Amniotic stem cell (primary cell): Measurements from ENCODE around the gene SNTG2.
"Not testable (repeated sequence)": the region's sequence is repeated elsewhere in the genome, so short reads cannot be mapped to it uniquely, and the experiment has no call there.

Source experiments
- DNase-seq: peaks from one replicate; lab custom pipeline; 2025; lab: John Stamatoyannopoulos, UW

SNTG2 gene

GRCh38 chr2:1377473-1377872 is 426.8 kb downstream of the SNTG2 start:
- no peak for DNase-seq

- DNase-seq = no peak
These were observed 428.0 kb downstream of the SNTG2 start for GRCh38 chr2:1378456-1379150.

DNA sequence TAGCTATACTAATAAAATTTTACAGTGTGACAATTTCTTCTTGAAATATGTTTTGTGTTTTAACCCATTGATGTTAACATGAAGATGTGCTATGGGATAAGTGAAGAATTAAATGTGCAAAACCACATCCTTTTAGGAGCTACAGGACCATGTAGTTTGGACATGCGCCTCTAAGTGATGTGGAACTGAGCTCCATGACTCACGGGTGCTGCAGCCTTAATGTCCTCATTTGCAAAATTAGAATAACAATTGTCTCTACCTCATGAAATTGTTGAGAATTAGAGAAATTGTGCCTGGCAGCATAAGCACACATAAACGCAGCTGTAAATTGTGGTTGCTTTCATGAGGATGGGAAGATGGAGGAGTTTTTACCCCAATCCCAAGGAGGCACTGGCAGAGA is 431.0 kb downstream of the SNTG2 start:
- no peak for DNase-seq

DNA sequence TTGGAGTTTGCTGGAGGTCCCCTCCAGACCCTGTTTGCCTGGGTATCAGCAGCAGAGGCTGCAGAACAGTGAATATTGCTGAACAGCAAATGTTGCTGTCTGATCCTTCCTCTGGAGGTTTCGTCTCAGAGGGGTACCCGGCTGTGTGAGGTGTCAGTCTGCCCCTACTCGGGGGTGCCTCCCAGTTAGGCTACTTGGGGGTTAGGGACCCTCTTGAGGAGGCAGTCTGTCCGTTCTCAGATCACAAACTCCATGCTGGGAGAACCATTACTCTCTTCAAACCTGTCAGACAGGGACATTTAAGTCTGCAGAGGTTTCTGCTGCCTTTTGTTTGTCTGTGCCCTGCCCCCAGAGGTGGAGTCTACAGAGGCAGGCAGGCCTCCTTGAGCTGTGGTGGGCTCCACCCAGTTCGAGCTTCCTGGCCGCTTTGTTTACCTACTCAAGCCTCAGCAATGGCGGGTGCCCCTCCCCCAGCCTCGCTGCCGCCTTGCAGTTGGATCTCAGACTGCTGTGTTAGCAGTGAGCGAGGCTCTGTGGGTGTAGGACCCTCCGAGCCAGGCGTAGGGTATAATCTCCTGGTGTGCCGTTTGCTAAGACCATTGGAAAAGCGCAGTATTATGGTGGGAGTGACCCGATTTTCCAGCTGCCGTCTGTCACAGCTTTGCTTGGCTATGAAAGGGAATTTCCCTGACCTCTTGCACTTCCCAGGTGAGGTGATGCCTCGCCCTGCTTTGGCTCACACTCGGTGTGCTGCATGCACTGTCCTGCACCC is 437.5 kb downstream of the SNTG2 start:
- not testable (repeated sequence) for DNase-seq

- DNase-seq = not testable (repeated sequence)
These were observed 439.5 kb downstream of the SNTG2 start for GRCh38 chr2:1390118-1390517.

GRCh38 chr2:1393321-1393720 is 442.7 kb downstream of the SNTG2 start:
- no peak for DNase-seq

- no peak for DNase-seq
These were observed 444.2 kb downstream of the SNTG2 start for GRCh38 chr2:1394709-1395408.

DNA sequence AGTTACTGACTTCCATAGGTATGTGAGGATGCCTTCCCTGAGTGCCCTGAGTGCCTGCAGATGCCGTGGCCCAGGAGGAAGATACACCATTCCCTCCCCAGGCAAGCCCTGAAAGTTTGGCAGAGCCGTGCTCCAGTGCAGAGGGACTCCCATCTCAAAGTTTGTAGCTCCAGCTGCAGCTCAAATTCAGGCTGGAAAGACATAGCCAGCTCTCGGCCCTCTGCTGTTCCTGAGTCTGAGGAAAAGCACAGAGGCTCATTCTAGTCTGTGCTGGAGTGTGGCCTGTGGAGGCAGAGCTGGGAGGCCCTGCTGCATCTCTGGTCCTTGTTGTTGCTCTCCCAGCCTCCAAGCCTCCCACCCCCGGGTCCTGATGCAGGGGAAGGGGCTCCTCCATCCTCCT is 446.7 kb downstream of the SNTG2 start:
- DNase-seq = no peak

DNA sequence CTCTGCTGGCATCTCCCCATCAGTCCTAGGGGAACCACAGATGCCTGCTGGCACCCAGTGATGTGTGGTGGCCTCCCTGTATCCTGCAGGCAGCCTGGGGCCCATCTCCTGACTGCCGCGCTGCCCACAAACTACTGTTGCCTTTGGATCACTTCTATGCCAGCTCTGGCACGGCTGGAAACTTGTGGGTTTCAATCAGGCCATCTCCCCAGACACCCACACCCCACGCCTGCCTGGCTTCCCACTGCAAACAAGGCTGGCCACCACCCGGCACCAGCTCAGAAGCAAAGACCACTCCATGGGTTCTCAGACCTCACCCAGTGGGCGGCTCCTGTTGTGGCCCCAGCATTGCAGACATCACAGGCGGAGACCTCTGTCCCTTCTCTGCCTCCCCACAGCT is 447.5 kb downstream of the SNTG2 start:
- DNase-seq = no peak

DNA sequence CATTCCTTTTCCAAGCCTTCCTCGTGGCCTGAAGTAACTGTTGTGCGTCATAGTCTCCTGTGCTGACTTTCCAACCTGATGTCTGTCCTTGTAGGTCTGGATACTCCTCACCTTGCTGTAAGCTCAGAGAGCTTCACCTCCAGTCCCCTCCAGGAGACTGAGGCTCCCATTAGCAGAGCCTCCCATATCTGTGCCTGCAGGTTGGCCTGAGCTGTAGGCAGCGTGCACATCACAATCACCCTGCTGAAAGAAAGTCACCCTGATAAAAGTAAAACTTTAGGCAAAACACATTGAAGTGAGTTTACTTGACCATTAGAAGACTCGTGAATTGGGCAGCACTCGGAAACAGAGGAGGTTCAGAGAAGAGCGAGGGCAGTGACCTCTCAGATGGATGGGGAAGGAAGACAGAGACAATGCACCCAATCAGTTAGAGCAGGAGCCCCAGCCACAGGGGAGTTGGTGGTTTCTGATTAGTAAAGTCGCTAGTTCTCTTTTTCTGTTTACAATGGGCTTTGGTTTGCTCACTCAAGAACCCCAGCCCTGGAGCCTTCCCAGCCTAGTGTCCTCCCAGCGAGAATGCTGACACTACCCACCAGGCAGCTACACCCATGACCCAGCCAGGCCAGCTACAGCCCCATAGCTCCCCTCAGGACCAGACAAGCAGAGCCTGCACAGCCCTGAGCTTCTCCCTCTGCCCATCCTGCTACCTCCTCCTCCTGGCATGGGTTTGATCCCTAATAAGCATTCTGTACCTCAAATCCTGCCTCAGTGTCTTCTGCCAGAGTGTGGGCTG is 450.5 kb downstream of the SNTG2 start:
- no peak for DNase-seq

DNA sequence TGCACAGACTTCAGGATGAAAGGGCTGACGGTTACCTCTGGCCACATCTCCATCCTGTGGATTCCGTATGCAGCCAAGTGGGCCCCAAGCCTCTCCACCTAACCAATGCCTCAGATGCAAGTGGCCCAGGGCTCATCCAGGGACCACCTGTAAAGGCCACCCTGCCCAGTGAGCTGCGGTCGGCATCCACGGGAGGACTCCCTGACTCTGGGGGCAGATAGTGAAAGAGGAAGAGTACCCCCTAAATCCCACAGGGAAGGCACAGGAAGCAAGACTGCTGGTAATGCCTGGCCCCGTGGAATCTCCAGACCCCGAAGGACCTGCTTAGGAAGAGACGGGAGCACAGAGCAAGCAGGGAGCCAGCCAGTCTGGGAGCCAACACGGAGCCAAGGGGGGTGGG is 451.4 kb downstream of the SNTG2 start:
- DNase-seq = no peak

DNA sequence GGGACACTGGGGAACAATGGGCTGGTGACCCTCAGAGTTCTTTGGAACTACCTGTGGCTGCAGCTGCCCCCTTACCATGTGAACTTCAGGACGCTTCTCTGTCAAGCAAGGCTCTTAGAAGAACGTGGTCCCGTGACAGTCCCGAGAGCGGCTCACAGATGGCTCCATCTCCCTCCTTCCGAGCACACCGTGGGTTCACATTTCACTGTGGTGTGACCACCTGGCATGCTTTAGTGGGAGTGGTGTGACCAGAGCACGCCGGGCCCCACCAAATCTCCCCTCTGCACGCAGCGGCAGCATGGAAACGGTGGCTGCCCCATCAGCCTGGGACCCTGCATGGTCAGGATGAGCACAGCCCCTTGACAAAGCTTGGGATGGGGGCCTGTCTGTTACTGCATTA is 452.9 kb downstream of the SNTG2 start:
- DNase-seq = no peak

DNA sequence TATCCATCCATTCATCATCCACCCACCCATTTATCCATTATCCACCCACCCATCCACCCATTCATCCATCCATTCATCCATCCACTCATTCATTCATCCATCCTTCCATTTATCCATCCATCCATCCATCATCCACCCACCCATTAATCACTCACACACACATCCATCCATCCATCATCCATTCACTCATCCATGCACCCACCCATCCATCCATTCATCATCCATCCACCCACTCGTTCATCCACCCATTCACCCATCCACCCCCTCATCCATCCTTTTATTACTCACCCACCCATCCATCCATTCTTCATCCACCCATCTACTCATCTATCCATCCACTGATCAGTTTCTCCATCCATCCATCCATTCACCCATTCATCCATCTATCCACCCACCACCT is 454.5 kb downstream of the SNTG2 start:
- DNase-seq = no peak

- DNase-seq = no peak
These were observed 455.3 kb downstream of the SNTG2 start for GRCh38 chr2:1405967-1406366.

DNA sequence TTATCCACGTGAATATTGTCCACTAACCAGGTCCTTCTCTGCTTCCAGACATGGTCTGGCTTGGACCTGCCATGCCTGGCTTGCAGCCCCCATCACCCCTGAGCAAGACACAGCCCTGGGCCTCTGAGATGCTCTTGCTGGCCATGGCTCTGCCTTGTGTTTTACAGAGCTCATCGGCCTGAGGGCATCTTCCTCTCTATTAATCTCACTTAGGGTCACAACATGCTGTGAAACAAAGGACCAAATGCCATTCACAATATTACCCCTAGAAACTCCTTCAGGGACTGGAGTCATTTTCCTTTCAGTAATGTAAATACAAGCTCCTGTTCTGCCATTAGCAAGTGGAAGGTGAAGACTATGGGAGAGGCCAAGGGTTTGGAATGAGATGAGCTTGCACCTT is 455.8 kb downstream of the SNTG2 start:
- DNase-seq = no peak

DNA sequence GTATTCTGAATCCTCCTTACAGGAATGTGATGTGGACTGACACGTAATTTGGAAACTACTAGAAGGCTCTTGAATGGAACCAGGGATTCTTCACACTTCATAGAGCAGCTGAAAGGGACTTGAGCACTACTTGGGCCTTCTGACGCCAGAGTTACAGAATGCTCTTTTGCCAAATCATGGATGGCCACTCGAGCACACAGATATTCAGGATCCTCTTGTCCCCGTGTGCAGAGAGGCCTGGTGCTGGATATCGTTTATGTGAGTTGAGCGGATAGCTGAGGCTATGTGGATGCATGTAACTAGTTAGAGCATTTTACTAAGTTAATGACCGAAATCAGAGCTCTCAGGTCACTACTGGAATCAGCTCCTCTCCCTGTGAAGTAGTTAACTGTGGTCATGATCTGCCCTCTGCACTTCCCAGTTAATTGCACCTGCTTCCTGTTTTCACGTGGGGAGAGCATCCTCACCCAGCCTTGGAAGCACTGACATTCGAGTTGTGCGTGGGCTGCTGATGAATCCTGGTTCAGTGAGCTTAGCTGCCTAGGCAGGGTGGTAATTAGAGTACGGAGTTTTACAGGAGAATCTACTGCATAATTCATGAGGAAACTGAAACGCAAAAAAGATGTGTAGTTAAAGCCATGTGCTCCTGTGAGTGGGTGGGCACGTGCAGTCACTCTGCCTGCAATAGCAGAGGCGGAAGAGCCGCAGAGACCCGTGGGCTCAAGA is 457.5 kb downstream of the SNTG2 start:
- DNase-seq = no peak

DNA sequence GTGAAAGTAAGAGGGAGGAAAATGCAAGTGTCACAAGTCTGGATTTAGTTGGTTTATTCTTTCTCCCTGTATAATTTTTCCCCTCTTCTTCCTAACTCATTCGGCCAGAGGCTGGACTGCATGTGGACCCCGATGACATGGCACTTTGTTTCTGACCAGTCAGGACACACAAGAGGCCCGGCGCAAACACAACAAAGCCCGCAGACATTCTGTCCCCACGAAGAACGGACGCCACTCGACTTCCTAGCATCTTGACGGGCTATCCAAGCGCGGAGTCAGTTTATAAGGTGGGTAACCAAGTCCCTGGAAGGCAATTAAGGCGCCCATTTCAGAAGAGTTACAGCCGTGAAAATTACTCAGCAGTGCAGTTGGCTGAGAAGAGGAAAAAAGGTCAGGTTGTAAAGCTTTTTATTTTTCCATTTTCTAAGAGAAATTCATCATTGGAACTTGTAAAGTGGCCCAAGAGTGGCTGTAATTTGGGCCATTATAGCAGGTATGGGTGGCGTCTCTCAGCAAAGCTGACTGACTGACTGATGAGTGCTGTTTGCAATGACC is 462.6 kb downstream of the SNTG2 start, which contains the start of gene TPO:
TPO (plus strand) TSS at position 308 of the 555 bp plus-strand sequence. CDS start 946 bp downstream, outside the sequence.
- no peak for DNase-seq

GRCh38 chr2:1414121-1414520 is 463.5 kb downstream of the SNTG2 start:
- DNase-seq = no peak

DNA sequence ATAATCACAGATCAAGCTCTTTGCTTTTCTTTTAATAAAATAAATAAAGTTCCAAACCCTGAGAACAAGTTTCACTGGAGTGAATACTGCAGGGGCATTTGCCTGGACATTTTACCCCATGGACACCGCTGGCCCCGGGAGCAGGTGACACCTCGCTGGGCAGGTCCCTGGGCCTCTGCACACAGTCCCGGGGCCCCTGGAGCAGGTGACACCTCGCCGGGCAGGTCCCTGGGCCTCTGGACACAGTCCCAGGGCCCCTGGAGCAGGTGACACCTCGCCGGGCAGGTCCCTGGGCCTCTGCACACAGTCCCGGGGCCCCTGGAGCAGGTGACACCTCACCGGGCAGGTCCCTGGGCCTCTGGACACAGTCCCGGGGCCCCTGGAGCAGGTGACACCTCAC is 464.3 kb downstream of the SNTG2 start:
- DNase-seq = not testable (repeated sequence)

DNA sequence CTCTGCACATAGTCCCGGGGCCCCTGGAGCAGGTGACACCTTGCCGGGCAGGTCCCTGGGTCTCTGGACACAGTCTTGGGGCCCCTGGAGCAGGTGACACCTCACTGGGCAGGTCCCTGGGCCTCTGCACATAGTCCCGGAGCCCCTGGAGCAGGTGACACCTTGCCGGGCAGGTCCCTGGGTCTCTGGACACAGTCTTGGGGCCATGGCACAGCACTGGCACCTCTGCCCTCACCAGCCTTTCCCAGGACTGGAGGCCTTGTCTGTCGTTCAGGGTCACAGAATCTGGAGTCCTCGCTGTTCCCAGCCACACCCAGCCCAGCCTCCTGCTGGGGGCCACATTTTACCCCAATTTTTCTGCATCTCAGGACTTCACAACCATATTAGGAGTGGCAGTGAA is 464.9 kb downstream of the SNTG2 start:
- no peak for DNase-seq
